Measurements from ENCODE around the gene EPGN. TPM values are rescaled to one million over a fixed set of nuclear protein-coding genes. Genes with fewer than 3 reads are reported as not detected.

Gene EPGN
- polyA plus RNA-seq, 1 donor from 2014 or later, result not detected

- Histone ChIP-seq H3K9me3 (ENCODE audit: low read length) (no peaks in the 10 kb centered on the region), H3K27me3 (ENCODE audit: insufficient read depth, low read depth, low read length) (no peaks in the 10 kb centered on the region), H2AFZ (ENCODE audit: low read depth, low read length) (no peak overlapping the region), H3K9ac (ENCODE audit: low read length) (no peak overlapping the region), H4K20me1 (ENCODE audit: insufficient read depth) (no peaks in the 10 kb centered on the region), H3K36me3 (ENCODE audit: insufficient read depth, low read length) (no peaks in the 10 kb centered on the region), H3K4me2 (ENCODE audit: low read length) (no peak overlapping the region), H3K27ac (ENCODE audit: low read length) (no peak overlapping the region), H3F3A (ENCODE audit: insufficient read depth, low read length, poor library complexity, severe bottlenecking) (no peaks in the 10 kb centered on the region), H3K9me2 (ENCODE audit: insufficient read depth, low read length) (no peaks in the 10 kb centered on the region), H3K4me3 (ENCODE audit: low read length) (no peak overlapping the region), H3K79me2 (replicated peaks; ENCODE audit: insufficient read depth, low read length) (no peaks in the 10 kb centered on the region)
- TF ChIP-seq REST (IDR thresholded peaks at IDR 0.05; ENCODE audit: borderline replicate concordance) (no peak), POLR2AphosphoS5 (IDR thresholded peaks at IDR 0.05) (no peak), RAD21 (conservative IDR thresholded peaks at IDR 0.05) (no peak), TAF1 (IDR thresholded peaks at IDR 0.05; ENCODE audit: low read depth) (no peak), MXI1 (conservative IDR thresholded peaks at IDR 0.05; ENCODE audit: poor library complexity, severe bottlenecking) (no peak), SMC3 (conservative IDR thresholded peaks at IDR 0.05; ENCODE audit: poor library complexity) (no peak), EZH2 (IDR thresholded peaks at IDR 0.05; ENCODE audit: borderline replicate concordance, insufficient read depth, low read length, poor library complexity, severe bottlenecking) (no peak), CTCF (IDR thresholded peaks at IDR 0.05; ENCODE audit: poor library complexity, severe bottlenecking) (no peak), EP300 (conservative IDR thresholded peaks at IDR 0.05; ENCODE audit: poor library complexity, severe bottlenecking) (no peak)
These were observed 8.1 kb downstream of the EPGN start for GRCh38 chr4:74316397-74316796.

GRCh38 chr4:74317616-74318246, 9.5 kb downstream of the EPGN start:
- Histone ChIP-seq H3K36me3 (ENCODE audit: insufficient read depth, low read length) (no peaks in the 10 kb centered on the region), H3K27me3 (ENCODE audit: insufficient read depth, low read depth, low read length) (no peaks in the 10 kb centered on the region), H3K9me2 (ENCODE audit: insufficient read depth, low read length) (no peaks in the 10 kb centered on the region), H3K4me2 (ENCODE audit: low read length) (no peak overlapping the region), H3K9me3 (ENCODE audit: low read length) (no peaks in the 10 kb centered on the region), H3K9ac (ENCODE audit: low read length) (no peak overlapping the region), H3K4me3 (ENCODE audit: low read length) (no peak overlapping the region), H3F3A (ENCODE audit: insufficient read depth, low read length, poor library complexity, severe bottlenecking) (no peaks in the 10 kb centered on the region), H3K27ac (ENCODE audit: low read length) (no peak overlapping the region), H4K20me1 (ENCODE audit: insufficient read depth) (no peaks in the 10 kb centered on the region), H3K79me2 (replicated peaks; ENCODE audit: insufficient read depth, low read length) (no peaks in the 10 kb centered on the region), H2AFZ (ENCODE audit: low read depth, low read length) (no peak overlapping the region)
- TF ChIP-seq EP300 (conservative IDR thresholded peaks at IDR 0.05; ENCODE audit: poor library complexity, severe bottlenecking), result no peak
- no peak for TF ChIP-seq CTCF (IDR thresholded peaks at IDR 0.05; ENCODE audit: poor library complexity, severe bottlenecking)
- no peak for TF ChIP-seq POLR2AphosphoS5 (IDR thresholded peaks at IDR 0.05)
- TF ChIP-seq MXI1 (conservative IDR thresholded peaks at IDR 0.05; ENCODE audit: poor library complexity, severe bottlenecking), result no peak
- no peak for TF ChIP-seq EZH2 (IDR thresholded peaks at IDR 0.05; ENCODE audit: borderline replicate concordance, insufficient read depth, low read length, poor library complexity, severe bottlenecking)
- TF ChIP-seq SMC3 (conservative IDR thresholded peaks at IDR 0.05; ENCODE audit: poor library complexity), result no peak
- TF ChIP-seq TAF1 (IDR thresholded peaks at IDR 0.05; ENCODE audit: low read depth), result no peak
- TF ChIP-seq RAD21 (conservative IDR thresholded peaks at IDR 0.05), result no peak
- TF ChIP-seq REST (IDR thresholded peaks at IDR 0.05; ENCODE audit: borderline replicate concordance), result no peak

Data from neural cell (in vitro differentiated cells).